Measurements from ENCODE around the gene ADD1.

GRCh38 chr4:2905544-2905943 is 61.9 kb downstream of the ADD1 start:
- TF ChIP-seq, protein P1, sequence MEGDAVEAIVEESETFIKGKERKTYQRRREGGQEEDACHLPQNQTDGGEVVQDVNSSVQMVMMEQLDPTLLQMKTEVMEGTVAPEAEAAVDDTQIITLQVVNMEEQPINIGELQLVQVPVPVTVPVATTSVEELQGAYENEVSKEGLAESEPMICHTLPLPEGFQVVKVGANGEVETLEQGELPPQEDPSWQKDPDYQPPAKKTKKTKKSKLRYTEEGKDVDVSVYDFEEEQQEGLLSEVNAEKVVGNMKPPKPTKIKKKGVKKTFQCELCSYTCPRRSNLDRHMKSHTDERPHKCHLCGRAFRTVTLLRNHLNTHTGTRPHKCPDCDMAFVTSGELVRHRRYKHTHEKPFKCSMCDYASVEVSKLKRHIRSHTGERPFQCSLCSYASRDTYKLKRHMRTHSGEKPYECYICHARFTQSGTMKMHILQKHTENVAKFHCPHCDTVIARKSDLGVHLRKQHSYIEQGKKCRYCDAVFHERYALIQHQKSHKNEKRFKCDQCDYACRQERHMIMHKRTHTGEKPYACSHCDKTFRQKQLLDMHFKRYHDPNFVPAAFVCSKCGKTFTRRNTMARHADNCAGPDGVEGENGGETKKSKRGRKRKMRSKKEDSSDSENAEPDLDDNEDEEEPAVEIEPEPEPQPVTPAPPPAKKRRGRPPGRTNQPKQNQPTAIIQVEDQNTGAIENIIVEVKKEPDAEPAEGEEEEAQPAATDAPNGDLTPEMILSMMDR (IDR thresholded peaks at IDR 0.05) = no peak
- TF ChIP-seq EZH2 (IDR thresholded peaks at IDR 0.05; ENCODE audit: borderline replicate concordance, insufficient read depth, low read depth, low read length, poor library complexity, severe bottlenecking) = no peak
